HCT116 (cell line): Measurements from ENCODE around the gene KRTAP5-3. TPM values are rescaled to one million over a fixed set of nuclear protein-coding genes. Genes with fewer than 3 reads are reported as not detected.

ENCODE experiments used
- ATAC-seq: fragments of 200-7000 bp; cut with Tn5 transposase; 2 replicates; pipeline ENCODE4 v1.9.1; 2020; ENCODE audit warnings: mild to moderate bottlenecking, moderate library complexity
- BruUV-seq: library from RNA; stranded (reverse); fragments of 400-500 nt; replicated peaks from 2 replicates; lab custom pipeline; 2021; lab: Mats Ljungman, UMichigan
- CTCF ChIA-PET: fragments of 300-600 bp; sonication (Branson Sonifier 250); formaldehyde crosslinking; loops from one replicate; lab custom pipeline; 2021; ENCODE audit warnings: antibody characterized with exemption; lab: Charles Lee
- POLR2A ChIA-PET: fragments of 300-600, 350-600 bp; sonication (Branson Sonifier 250); formaldehyde crosslinking; loops from one replicate; lab custom pipeline; 2021; ENCODE audit warnings: antibody characterized with exemption; lab: Charles Lee
- RAD21 ChIA-PET, 2 experiments: fragments of 300-600 bp; sonication (Branson Sonifier 250); formaldehyde crosslinking; loops; one replicate each; lab custom pipeline; 2023; ENCODE audit warnings: low total read pairs in 2 of 2; ENCODE audit not compliant: uncharacterized antibody in 2 of 2, unreplicated experiment in 2 of 2, low non-redundant PET in 1 of 2; lab: Charles Lee
- DNase-seq: peaks from one replicate; pipeline ENCODE4 v3.0.0-alpha.2; 2010; ENCODE audit warnings: low read depth, low spot score
- H2AFZ ChIP-seq: fragments of 200-600 bp; shearing (Covaris generic), sonication (generic); 2 replicates; pipeline ENCODE4 v1.6.1; 2017; ENCODE audit warnings: low read depth, mixed run types, mixed read lengths, antibody characterized with exemption, low read length; ENCODE audit not compliant: poor library complexity, severe bottlenecking
- H3K27ac ChIP-seq: 2 replicates; pipeline ENCODE4 v1.5.1; 2012; ENCODE audit warnings: low read depth, low read length
- H3K27me3 ChIP-seq: fragments of 200-600 bp; sonication (generic); 2 replicates; pipeline ENCODE4 v1.6.1; 2016; ENCODE audit warnings: mixed run types, low read length, mixed read lengths; ENCODE audit not compliant: insufficient read depth
- H3K36me3 ChIP-seq, 2 experiments: fragments of 200-500 bp in 1 of 2; fragments of 200-600 bp in 1 of 2; sonication (Bioruptor generic) in 1 of 2; sonication (generic) in 1 of 2; 2 replicates each; pipeline versions ENCODE4 v1.5.1 to v1.6.1; 2014 to 2016; ENCODE audit warnings: low read length in 2 of 2, inconsistent platforms in 1 of 2, mixed read lengths in 1 of 2, mixed run types in 1 of 2; ENCODE audit not compliant: insufficient read depth in 2 of 2, control insufficient read depth in 1 of 2
- H3K4me1 ChIP-seq, 2 experiments: fragments of 200-600 bp in 1 of 2; sonication (generic) in 1 of 2; 2 replicates each; pipeline versions ENCODE4 v1.5.1 to v1.6.1; 2012 to 2017; ENCODE audit warnings: low read length in 2 of 2, inconsistent platforms in 1 of 2, mild to moderate bottlenecking in 1 of 2, mixed read lengths in 1 of 2, mixed run types in 1 of 2, moderate library complexity in 1 of 2; ENCODE audit not compliant: insufficient read depth in 2 of 2, control insufficient read depth in 1 of 2
- H3K4me2 ChIP-seq: fragments of 200-600 bp; sonication (generic); 2 replicates; pipeline ENCODE4 v1.6.1; 2017; ENCODE audit warnings: mixed run types, low read length, mixed read lengths
- H3K4me3 ChIP-seq, 2 experiments: fragments of 200-600 bp in 1 of 2; sonication (generic) in 1 of 2; replicated peaks in 1 of 2; 2 replicates each; pipeline ENCODE4 v1.5.1; 2011 to 2016; ENCODE audit warnings: low read length in 2 of 2, control low read depth in 1 of 2, low read depth in 1 of 2, mild to moderate bottlenecking in 1 of 2, mixed read lengths in 1 of 2, mixed run types in 1 of 2
- H3K79me2 ChIP-seq: fragments of 200-600 bp; sonication (generic); 2 replicates; pipeline ENCODE4 v1.6.1; 2017; ENCODE audit warnings: mild to moderate bottlenecking, mixed run types, low read length, moderate library complexity, mixed read lengths; ENCODE audit not compliant: insufficient read depth
- H3K9ac ChIP-seq: fragments of 200-600 bp; sonication (generic); 2 replicates; pipeline ENCODE4 v1.6.1; 2016; ENCODE audit warnings: low read length, mixed read lengths
- H3K9me2 ChIP-seq: fragments of 200-600 bp; sonication (generic), shearing (Covaris generic); 2 replicates; pipeline ENCODE4 v1.6.1; 2017; ENCODE audit warnings: mixed run types, mild to moderate bottlenecking, moderate library complexity; ENCODE audit not compliant: insufficient read depth
- H3K9me3 ChIP-seq, 2 experiments: fragments of 200-500 bp in 1 of 2; fragments of 200-600 bp in 1 of 2; sonication (Bioruptor generic) in 1 of 2; sonication (generic) in 1 of 2; 2 replicates each; pipeline ENCODE4 v1.6.1; 2014 to 2017; ENCODE audit warnings: low read length in 2 of 2, mixed read lengths in 2 of 2, inconsistent platforms in 1 of 2, low read depth in 1 of 2, mild to moderate bottlenecking in 1 of 2, mixed run types in 1 of 2, moderate library complexity in 1 of 2; ENCODE audit not compliant: control insufficient read depth in 1 of 2, insufficient read depth in 1 of 2
- H4K20me1 ChIP-seq: fragments of 200-600 bp; sonication (generic), shearing (Covaris generic); 2 replicates; pipeline ENCODE4 v1.6.1; 2017; ENCODE audit warnings: mixed run types, mild to moderate bottlenecking, moderate library complexity; ENCODE audit not compliant: insufficient read depth
- EGR1 ChIP-seq: IDR thresholded peaks from 2 replicates; pipeline ENCODE4 v1.6.1; 2012; ENCODE audit warnings: low read depth
- YY1 ChIP-seq: IDR thresholded peaks from 2 replicates; pipeline ENCODE4 v1.6.1; 2011; ENCODE audit warnings: low read length, low read depth, moderate library complexity, mild to moderate bottlenecking; ENCODE audit not compliant: insufficient replicate concordance; ENCODE audit errors: extremely low read depth
- intact Hi-C: fragments of 100-400 bp; cut with micrococcal nuclease; formaldehyde crosslinking; loops from 2 replicates; pipeline ENCODE4 v1.10.0; 2022
- total RNA-seq: library from RNA; stranded (reverse); gene quantifications from one replicate; pipeline ENCODE4 v1.2.1, GENCODE V29; 2021; ENCODE audit not compliant: unreplicated experiment
- TF ChIP-seq, protein P1 (sequence below): IDR thresholded peaks from 2 replicates; pipeline ENCODE4 v1.6.1; 2012
- TF ChIP-seq, protein P2 (sequence below): IDR thresholded peaks from 2 replicates; pipeline ENCODE4 v1.6.1; 2012; ENCODE audit warnings: low read depth

KRTAP5-3 gene
- total RNA-seq, 1 experiment from 2014 or later = not detected

DNA sequence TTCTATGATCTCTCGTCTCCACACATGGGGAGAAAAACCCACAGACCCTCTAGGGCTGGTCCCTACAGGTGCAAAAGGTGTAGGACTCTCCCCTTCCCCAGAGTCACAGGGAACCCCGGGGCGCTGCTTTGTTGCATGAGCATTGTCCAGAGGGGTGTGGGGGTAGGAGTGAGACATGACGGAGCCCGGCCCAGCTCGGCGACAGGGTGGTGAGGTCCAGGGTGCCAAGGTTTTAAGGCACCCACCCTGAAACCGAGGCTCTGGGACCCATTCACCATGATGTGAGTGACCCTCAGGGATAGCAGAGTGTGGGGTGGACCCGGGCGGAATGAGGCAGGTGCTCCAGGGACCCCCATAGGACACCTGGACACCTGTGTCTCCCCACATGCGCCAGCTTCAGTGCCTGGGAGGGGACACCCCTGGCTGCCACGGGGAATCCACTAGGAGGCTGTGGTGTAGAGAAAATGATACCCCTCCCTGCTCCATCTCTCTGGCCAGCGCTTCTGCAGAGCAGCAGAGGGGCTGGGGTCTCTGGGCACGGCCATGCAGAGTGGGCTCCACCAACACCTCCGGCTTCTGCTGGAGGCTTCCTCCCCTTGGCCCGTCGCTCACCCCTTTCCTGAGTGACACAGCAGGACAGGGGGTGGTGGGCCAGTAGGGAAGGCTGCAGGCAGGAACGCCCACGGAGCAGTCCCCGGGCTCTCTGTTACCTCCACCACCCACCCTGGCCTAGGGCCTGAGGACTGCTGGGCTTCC is 36.5 kb upstream of the KRTAP5-3 start:
- no TSS peak for BruUV-seq
- no peaks in the 10 kb centered on the region for H3K79me2 ChIP-seq
- H3K9ac ChIP-seq = no peak overlapping the region
- H3K27me3 ChIP-seq = no peaks in the 10 kb centered on the region
- no peak overlapping the region for H3K4me3 ChIP-seq
- H3K9me2 ChIP-seq = no peaks in the 10 kb centered on the region
- RAD21 ChIA-PET = no interaction called here
- H3K4me2 ChIP-seq = no peak overlapping the region
- no peak overlapping the region for H3K27ac ChIP-seq
- no peak overlapping the region for H2AFZ ChIP-seq
- no peaks in the 10 kb centered on the region for H4K20me1 ChIP-seq
- H3K36me3 ChIP-seq = no peaks in the 10 kb centered on the region
- no peak for ATAC-seq
- intact Hi-C loops = no loop called here
- TF ChIP-seq, protein P1, sequence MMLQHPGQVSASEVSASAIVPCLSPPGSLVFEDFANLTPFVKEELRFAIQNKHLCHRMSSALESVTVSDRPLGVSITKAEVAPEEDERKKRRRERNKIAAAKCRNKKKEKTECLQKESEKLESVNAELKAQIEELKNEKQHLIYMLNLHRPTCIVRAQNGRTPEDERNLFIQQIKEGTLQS = no peak
- TF ChIP-seq EGR1 (no peak), YY1 (no peak)
- TF ChIP-seq, protein P2, sequence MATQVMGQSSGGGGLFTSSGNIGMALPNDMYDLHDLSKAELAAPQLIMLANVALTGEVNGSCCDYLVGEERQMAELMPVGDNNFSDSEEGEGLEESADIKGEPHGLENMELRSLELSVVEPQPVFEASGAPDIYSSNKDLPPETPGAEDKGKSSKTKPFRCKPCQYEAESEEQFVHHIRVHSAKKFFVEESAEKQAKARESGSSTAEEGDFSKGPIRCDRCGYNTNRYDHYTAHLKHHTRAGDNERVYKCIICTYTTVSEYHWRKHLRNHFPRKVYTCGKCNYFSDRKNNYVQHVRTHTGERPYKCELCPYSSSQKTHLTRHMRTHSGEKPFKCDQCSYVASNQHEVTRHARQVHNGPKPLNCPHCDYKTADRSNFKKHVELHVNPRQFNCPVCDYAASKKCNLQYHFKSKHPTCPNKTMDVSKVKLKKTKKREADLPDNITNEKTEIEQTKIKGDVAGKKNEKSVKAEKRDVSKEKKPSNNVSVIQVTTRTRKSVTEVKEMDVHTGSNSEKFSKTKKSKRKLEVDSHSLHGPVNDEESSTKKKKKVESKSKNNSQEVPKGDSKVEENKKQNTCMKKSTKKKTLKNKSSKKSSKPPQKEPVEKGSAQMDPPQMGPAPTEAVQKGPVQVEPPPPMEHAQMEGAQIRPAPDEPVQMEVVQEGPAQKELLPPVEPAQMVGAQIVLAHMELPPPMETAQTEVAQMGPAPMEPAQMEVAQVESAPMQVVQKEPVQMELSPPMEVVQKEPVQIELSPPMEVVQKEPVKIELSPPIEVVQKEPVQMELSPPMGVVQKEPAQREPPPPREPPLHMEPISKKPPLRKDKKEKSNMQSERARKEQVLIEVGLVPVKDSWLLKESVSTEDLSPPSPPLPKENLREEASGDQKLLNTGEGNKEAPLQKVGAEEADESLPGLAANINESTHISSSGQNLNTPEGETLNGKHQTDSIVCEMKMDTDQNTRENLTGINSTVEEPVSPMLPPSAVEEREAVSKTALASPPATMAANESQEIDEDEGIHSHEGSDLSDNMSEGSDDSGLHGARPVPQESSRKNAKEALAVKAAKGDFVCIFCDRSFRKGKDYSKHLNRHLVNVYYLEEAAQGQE = no peak
- no peaks in the 10 kb centered on the region for H3K9me3 ChIP-seq
- POLR2A ChIA-PET = no interaction called here
- DNase-seq = no peak
- CTCF ChIA-PET = no interaction called here
- peaks cover 0 to 9% of the 10 kb centered on the region in 2 experiments; a peak in 1 of 4 replicates for H3K4me1 ChIP-seq
